GM18519 (cell line): ENCODE measurements around the gene FABP7.

ENCODE experiments used
- ATAC-seq: cut with Tn5 transposase; IDR thresholded peaks from one replicate; pipeline ENCODE4 v1.9.1; 2021; ENCODE audit warnings: mild to moderate bottlenecking, moderate library complexity; ENCODE audit not compliant: unreplicated experiment, low FRiP score

The FABP7 gene

DNA sequence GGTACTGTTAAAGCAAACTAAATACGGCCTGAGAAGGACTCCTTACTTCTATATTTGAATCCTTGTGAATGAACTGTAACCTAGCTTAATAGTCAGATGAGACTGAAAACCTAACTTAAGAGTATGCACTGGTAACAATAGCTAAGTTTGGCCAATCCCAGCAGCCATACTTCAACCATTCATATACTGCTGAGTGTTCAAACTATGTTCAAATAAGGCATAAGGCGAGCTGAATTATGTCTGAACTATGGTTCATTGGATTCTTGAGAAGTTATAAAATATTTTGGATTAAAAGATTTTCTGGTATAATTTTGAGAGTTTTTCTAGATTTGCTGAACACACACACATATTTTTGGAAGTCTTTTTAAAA lies 11.8 kb downstream of the FABP7 start:
- ATAC-seq, result no peak

DNA sequence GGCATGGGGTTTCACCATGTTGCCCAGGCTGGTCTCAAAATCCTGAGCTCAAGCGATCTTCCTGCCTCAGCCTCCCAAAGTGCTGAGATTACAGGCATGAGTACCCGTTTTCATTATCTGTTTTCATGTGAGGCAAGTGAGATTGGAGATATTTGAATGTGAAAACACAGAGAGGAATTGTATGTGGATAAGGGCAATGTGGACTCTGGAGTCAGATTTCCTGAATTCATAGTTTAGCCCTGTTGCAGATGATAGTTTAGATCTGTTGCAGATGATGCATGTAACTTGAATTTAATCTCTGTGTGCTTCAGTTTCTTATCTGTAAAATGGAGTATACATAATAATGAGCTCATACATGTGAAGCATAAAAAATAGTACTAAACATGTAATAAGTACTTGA lies 13.2 kb downstream of the FABP7 start:
- ATAC-seq, result no peak

DNA sequence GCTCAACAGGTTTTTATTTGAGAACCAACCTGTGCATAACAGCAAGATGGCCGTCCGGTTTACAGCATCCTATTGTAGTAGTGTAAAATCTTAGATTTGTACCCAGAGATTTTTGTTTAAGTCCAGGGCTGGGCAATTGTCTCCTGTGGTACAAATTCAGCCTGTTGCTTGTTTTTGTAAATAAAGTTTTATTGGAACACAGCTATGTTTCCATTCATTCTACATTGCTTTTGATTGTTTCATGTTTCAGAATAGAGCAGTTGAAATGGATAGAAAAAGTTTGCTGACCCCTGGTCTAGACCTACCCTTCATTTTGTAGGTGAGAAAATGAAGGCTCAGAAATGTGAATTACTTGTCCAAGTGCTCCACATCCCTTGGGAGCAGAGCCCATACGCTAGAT lies 18.0 kb downstream of the FABP7 start:
- ATAC-seq, result no peak

DNA sequence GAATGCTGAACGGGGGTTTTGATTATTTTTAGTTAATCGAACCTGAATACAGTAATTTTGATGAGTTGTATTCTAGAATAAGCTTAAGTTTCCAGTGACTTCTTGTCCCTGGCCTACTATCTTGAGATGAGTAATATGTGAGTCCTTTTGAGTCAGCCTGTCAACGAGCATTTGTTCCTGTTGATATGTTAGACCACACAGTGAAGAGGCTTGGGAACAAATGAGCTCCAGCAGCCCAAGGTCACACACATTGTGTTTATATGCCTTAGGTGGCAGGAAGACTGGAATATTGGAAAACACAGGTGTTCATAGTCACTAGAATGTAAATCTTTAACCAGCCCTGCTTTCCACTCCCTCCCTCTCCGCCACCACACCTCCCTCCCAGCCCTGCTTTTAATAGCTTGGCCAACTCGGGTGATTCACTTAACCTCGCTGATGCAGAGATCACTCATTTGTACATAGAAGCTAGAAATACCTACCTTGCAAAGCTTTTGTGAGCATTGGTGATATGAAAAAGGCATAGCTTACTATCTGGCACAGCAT lies 18.7 kb downstream of the FABP7 start:
- ATAC-seq, result peak; percentile 93

DNA sequence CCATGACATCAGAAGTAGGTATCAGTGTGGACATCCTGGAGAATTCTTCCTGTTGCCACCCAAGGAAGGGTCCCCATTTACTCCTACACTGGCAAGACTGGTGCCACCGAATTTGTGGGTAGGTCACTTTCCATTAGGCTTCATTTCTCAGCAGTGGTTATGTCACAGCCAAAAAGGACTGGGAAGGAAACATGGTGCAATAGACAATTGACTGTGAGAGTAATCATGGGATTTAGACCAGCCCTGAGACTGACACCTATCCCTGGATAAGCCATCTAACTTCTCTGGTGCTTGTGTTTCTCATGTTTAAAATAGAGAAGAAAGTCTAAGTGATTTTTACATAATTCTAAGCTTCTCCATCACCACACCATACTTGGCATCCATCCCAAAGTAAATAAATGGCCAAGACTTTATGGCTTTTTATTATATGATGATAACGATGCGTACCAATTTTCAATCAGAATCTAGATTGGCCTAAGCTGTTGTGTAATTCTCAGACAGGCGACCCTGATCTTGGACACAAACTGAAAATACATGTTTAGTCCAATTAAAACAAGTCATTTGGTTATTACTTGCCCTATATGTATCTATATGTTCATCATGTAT lies 19.7 kb downstream of the FABP7 start:
- ATAC-seq, result no peak

DNA sequence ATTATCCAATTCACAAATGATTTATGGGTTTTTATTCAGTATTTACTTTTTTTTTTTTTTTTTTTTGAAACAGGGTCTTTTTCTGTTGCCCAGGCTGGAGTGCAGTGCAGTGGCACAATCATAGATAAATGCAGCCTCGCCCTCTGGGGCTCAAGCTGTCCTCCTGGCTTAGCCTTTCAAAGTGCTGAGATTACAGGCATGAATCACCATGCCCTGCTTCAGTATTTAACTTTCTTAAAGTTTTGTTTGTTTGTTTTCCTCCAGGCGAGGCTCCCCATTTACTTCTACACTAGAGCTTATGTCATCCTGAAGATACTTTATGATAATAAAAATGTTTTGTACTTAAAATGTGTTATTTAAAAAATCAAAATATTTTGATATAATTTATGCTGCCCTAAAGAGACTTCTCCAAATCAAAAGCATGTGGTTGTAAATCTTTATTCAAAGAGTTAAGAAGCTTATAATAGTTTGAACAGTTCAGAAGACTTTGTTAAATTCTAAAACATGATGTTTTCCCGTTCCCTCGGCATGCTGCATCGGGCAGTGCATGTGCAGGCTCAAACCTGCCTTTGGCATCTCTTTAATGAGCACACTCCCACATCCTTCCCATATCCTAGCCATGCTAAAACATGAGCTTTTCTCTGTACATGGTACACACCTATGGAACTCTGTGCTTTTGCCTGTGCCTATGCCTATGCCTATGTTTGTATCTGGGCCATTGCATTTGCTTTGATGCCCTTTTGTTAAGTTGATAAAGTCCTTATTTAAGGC lies 20.6 kb downstream of the FABP7 start:
- ATAC-seq, result no peak

DNA sequence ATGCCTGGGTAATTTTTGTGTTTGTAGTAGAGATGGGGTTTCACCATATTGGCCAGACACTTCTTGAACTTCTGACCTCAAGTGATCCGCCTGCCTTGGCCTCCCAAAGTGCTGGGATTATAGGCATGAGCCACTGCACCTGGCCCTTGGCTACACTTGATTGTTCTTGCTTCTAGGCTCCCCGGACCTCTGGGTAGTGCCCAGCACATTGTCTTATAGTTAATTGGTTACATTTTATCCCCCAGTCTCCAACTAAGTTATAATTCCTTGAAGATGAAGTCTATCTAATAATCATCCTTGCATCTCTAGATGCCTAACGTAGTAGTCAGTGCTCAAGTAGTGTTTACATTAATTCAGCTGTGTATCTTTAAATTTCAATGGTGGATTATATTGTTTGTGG lies 21.4 kb downstream of the FABP7 start:
- ATAC-seq, result no peak

DNA sequence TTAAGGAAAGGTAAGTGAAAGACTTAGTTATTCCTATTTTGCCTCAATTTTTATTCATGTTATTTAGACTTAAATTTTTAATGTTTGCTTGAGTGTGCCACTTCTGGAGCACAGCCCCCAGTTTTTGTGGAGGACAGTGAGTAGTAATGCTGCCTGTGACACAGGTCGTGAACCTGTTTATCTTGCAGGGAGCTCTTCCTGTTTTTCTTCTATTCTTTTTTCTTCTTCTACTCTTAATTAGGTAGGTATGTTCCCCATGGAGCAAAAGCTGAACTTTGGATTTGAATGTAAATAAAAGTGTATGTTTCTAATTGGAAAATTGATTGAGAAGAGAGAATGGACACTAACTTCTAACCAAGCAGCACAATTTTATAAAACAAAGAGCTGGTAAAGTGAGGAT lies 21.9 kb downstream of the FABP7 start:
- no peak for ATAC-seq

DNA sequence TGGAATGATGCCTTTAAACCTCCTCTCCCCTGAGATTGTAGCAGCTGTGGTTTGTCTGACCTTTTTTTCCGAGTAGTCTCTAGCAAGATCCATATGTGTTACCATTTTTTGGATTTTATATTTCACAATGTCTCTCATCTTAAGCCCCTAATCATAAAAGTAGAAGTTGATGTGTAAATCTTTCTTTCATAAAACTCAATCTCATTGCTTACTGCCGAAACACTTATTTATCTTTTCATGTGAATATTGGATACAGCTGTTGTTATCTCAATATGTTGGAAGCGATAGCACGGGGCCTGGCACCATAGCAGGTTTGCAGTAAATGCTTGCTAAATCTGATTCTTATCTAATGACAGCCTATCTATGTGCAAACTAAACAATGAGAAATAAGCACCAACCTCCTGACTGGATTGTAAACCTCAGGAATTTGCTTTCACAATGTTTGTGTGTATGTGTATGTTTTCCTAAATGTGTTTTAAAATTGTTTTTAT lies 23.7 kb downstream of the FABP7 start:
- ATAC-seq, result no peak

DNA sequence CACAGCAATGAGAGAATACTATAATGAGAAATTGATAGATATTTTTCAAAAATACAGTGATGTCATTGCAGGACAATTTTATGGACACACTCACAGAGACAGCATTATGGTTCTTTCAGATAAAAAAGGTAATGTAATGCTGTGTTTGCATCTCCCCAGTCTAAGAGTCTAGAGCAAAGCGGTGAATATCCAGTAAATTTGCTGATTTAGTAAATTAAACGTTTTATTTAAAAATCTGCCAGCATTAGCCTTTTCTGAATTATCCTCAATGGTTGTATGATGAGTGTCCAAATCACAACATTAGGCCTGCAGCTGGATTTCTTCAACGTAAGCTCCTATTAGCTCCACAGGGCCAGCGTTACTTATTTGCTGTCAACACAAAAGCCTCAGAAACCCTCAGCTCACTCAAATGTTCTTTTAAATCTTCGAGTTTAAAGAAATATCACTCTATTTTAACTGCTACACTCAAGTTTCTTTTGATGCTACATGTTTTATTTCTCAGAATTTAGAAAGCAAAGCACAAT lies 25.5 kb downstream of the FABP7 start:
- ATAC-seq, result no peak

DNA sequence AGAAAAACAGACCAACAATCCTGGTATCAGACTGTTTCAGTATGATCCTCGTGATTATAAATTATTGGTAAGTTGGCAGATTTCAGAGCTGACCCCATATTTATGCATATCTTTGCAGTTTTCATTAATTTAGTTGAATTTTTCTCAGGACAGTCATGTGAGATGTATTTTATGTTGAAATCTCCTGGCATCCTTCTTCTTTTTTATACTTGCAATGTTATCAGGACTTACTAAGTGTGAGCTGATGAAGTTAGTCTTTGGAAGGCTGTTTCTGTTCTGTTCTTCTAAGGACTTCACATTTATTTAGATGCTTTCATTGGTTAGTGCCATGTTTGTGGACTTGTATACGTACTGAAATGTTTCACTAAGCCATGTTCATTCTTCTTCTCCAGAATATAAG lies 26.8 kb downstream of the FABP7 start:
- no peak for ATAC-seq

DNA sequence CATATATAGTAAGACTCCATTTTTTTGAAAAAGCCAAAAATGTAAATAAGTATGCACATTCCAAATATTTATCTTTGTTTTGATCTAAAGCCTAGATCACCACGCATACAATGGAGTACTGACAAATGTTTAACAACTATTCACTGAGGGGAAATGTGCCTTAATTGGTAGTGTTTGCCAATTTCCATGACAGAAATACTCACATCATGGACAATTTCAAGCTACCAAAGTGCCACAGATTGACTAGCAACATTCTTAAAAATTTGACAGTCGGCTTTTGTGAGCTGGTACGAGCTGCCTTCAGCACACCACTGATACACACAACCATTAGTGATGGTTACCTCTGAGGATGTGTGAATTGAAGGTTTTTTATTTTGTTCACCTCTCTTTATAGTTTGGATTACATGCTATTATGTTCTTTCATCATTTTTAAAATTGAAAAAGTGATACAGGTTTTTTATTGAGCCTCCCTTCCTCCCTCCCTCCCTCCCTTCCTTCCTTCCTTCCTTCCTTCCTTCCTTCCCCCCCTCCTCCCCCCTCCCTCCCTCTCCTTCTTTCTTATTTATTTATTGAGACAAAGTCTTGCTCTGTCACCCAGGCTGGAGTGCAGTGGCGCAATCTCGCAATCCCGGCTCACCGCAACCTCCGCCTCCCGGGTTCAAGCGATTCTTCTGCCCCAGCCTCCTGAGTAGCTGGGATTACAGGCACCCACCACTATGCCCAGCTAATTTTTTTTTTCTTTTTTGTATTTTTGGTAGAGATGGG lies 28.8 kb downstream of the FABP7 start:
- no peak for ATAC-seq

DNA sequence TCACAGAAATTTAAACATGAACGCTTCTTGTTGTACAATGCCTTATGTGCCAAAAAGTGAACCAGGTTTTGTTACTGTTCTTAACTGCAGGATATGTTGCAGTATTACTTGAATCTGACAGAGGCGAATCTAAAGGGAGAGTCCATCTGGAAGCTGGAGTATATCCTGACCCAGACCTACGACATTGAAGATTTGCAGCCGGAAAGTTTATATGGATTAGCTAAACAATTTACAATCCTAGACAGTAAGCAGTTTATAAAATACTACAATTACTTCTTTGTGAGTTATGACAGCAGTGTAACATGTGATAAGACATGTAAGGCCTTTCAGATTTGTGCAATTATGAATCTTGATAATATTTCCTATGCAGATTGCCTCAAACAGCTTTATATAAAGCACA lies 29.5 kb downstream of the FABP7 start:
- ATAC-seq, result no peak

DNA sequence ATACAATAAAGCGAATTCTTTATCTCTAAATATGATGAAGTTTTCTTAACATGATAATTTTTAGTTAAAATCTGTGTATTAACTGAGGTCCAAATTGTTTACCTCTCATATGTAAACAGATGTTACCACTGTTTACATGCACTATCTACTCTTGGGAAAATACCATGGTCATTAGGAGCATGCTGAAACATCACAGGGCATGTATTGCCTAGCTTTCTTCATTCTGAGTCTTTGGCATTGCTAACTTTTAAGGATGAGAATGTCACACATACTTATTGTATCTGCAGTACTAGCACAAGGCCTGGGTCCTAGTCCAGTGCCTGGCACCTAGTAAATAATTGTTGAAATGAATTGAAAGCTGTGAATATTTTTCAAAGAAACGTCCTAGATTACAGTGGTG lies 30.2 kb downstream of the FABP7 start:
- ATAC-seq, result no peak

DNA sequence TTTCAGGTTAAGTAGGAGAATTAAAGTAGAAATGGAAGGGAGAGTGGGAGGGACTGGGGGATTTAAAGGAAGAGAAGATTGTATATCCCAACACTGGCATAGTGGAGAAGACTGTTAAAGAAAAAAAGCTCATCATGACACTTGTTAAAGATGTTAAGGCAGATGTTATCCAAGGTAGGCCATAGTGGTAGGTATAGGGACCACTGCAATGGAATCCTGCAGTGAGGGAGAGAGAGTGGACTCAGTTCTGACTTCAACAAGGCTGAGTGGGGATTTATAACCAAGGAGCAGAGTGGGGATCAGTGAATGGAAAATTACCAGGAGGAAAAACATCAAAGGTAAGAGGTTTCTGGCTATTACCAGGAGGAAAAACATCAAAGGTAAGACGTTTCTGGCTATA lies 30.7 kb downstream of the FABP7 start:
- no peak for ATAC-seq

DNA sequence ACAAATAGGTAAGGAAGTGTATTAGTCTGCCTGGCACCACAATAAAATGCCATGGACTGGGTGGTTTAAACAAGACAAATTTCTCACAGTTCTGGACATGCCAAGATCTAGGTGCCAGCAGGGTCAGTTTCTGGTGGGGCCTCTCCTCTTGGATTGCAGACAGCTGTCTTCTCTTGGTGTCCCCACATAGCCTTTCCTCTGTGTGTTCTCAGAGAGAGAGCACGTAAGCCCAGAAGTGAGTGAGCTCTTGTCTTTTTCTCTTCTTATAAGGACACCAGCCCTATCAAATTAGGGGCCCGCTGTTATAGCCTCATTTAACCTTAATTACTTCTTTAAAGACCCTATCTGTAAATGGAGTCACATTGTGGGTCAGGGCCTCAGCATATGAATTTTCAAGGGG lies 37.8 kb downstream of the FABP7 start:
- no peak for ATAC-seq

DNA sequence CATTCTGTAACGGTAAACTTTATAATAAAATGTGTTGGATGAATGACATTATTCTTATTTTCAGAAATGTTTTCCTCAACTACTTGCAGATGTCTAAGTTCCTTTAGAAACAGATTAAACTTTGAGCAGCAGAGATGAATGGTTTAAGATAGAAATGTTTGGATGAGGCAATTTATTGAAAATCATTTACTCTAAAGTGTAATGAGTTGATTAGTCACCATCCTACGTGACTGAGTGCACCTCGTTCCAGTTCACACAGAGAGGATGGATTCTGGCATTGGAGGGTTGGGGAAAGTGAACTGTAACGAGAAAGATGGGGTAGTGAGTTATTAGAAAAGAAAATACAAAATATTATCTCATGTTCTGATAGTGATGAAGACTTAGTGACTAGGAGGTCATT lies 38.2 kb downstream of the FABP7 start:
- ATAC-seq, result no peak

DNA sequence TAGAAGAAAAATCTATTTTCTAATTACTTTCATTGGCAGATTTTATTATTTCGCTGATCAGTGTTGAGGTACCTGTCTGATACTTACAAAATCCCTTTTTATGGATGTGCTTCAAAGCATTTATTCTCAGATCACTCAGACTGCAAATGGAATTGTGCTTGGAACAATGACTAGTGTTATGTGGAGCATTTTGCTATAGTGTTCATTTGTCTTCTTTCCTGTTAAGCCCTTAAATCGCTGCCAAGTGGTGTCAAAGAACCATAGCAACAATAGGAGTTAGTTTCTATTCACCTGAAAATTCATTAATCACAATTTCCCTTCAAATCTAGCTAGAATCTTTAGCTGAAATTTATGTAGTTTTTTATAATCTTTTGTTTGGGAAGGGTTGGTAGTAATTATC lies 39.4 kb downstream of the FABP7 start:
- ATAC-seq, result no peak

DNA sequence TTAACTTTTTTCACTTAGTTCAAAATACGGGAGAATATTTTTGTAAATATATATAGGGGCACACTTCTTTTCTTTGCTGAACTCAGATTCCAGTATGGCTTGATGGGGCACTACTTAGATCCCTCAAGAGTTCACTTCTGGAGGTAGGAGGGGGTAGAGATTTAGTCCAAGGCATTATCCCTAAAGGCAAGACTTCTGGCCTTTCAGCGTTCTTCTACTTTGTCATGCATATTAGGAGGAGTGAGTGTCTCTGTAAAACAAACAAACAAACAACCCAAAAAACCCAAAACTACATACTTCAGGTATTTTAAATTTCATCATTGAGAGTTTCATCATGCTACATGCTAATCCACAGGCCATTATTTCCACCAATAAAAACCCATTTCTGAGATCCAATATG lies 41.6 kb downstream of the FABP7 start:
- ATAC-seq, result no peak

DNA sequence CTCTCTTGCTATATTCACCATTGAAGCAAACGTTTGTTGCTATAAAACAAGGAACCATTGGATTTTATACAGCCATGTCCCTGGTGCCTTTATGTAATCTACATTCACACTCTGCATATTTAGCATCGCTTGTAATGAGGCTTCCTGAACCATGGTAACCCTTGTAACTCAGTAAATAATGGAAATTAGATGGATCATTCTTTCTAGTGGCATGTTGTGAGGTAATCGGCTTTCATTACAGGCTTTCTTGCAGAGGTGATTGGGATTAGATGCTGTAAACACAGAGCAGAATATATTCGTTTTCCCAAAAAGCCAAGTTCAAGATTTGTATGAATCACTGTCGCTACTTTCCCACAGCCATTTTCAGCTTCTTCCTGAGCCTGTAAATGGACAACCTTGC lies 45.6 kb downstream of the FABP7 start:
- no peak for ATAC-seq

DNA sequence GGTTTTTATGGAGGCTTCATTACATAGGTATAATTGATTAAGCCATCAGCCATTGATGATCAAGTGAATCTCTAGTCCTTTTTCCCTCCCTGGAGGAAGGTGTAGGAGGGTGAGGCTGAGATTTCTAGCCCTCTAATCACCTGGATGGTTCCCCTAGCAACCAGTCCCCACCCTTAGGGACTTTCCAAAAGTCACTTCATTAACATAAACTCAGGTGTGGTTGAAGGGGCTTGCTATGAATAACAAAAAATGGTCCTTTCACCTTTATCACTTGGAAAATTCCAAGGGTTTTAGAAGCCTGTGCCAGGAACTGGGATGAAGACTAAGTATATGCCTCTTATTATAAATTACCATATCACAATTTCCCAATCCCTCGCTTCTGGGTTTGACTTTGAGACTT lies 49.9 kb downstream of the FABP7 start:
- no peak for ATAC-seq
